ENCODE results near the gene METTL23. TPM values are rescaled to one million over a fixed set of nuclear protein-coding genes. Genes with fewer than 3 reads are reported as not detected.
"Not testable (repeated sequence)": the region's sequence is repeated elsewhere in the genome, so short reads cannot be mapped to it uniquely, and the experiment has no call there.

METTL23 gene
- total RNA-seq, 1 donor from 2014 or later: 17.5 TPM

DNA sequence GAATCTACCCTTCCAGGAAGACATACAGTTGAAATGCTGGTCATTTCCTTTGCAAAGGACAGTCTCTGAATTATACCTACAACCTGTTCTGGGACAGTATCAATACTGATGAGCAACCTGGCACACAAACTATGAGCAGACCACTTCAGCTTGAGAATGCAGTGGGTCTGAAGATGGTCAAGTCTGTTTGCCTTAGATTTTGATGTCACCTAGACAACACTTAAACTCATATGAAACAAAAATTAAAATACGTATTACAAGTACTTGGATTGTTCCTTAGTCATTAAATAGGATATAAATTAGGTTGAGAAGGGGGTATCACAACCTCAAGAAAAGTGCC lies 6.9 kb downstream of the METTL23 start:
- no peak for ATAC-seq
- no peak for DNase-seq (ENCODE audit: low spot score)

- no peak for ATAC-seq
- DNase-seq (ENCODE audit: low spot score): no peak
Observed at GRCh38 chr17:76734080-76734840, 7.6 kb downstream of the METTL23 start.

GRCh38 chr17:76735006-76735405 lies 8.4 kb downstream of the METTL23 start:
- DNase-seq (ENCODE audit: low spot score) (no peak), ATAC-seq (no peak)

- no peak for ATAC-seq
- DNase-seq (ENCODE audit: low spot score): no peak
Observed at GRCh38 chr17:76735586-76736348, 9.1 kb downstream of the METTL23 start.

- peak; percentile 57 for ATAC-seq
- DNase-seq (ENCODE audit: low spot score): peak; percentile 83
Observed at GRCh38 chr17:76736349-76737081, 9.9 kb downstream of the METTL23 start.

DNA sequence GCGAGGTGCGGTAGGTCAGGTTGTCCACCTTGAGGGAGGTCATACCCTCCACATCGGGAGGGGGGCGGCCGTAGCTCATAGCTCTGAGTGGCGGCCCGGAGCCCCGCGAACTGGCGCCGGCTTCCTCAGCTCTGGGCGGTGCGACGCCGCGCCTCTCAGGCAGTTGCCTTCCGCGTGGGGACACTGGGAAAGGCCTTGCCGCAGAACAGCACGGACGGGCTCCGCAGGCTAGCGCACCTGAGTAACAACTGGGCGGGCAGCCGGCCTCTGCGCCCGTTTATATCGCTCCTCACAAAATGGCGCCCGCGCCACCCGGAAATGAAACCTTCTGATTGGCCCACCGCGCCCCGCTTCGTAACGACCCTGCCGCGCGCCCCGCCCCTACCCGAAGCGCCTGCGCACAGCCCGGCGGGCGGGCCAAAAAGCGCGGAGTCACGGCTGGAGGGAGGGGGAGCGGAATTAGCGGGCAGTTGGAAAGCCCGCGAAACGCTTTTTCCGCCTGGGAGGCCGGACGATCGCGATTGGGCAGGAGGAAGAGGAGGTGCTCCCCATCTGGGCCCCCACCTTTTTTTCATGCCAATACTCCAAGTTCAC lies 10.5 kb downstream of the METTL23 start, which contains the start of gene SRSF2:
Gene SRSF2 (minus strand): TSS at position 250 of the 594 bp plus-strand sequence. CDS start 171 bp downstream, at position 79.
- DNase-seq (ENCODE audit: low spot score) (peak; percentile 99), ATAC-seq (peak; percentile 80)

- peak; percentile 78 for ATAC-seq
Observed at GRCh38 chr17:76737676-76738467, 11.2 kb downstream of the METTL23 start, which contains the start of gene MFSD11. TSS of gene MFSD11 (plus strand) at chr17:76738119. CDS start at chr17:76738353, 234 bp downstream.

DNA sequence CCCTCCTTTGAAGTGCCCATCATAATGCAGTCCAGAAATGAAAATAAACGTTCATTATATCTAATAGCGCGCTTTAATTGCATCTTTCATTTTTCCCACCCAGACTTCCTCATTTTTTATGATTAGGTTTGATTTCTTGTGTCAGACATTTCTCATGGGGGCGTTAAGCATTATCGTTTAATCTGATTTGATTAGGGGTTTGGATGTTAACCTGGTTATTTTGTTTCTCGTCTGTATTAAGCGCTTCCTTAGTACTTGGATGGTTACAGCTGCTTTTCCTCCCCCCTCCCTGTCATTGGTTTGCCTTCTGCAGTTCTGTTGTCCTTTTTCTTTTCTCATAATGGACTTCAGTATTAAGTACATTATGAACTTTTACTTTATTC lies 11.8 kb downstream of the METTL23 start:
- DNase-seq (ENCODE audit: low spot score): no peak
- ATAC-seq: no peak

More at GRCh38 chr17:76737676-76738467, 11.2 kb downstream of the METTL23 start, which contains the start of gene MFSD11:
- peak; percentile 95 for DNase-seq (ENCODE audit: low spot score)

GRCh38 chr17:76739568-76740115 lies 13.0 kb downstream of the METTL23 start:
- DNase-seq (ENCODE audit: low spot score); ATAC-seq: not testable (repeated sequence)

DNA sequence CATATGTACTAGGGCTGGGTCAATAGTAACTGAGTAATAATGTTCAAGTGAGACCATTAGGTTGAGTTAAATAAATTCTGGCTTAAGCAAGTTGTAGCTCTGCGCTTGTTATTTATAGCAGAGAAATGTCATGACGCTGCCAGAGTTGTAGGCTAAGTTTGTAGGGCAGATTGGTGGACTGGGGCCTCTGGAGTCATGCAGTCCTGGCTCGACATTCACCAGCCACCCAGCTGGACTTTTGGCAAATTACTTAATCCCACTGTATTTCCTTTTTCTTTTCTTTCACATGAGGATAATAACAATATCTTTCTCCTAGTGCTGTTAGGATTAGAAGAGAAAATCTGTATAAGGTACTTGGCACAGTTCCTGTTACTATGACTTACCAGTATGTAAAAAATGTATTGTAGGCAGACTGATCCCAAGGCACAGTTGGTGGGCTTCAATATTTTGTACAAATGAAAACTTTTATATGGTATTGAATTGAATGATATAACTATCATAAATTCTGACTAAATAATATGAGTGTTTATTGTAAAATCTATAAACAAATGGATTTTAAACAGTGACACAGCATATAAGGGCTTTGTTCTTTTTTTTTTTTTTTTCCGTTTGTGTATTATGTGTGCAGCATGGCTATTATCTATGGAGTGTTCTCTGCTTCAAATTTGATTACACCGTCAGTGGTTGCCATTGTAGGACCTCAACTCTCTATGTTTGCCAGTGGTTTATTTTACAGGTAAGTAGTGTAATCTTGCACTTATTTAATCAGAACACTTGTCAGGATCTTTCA lies 13.9 kb downstream of the METTL23 start:
- no peak for DNase-seq (ENCODE audit: low spot score)
- ATAC-seq: no peak

- ATAC-seq (no peak), DNase-seq (ENCODE audit: low spot score) (no peak)
Observed at GRCh38 chr17:76742958-76743357, 16.3 kb downstream of the METTL23 start.

- DNase-seq (ENCODE audit: low spot score): no peak
- no peak for ATAC-seq
Observed at GRCh38 chr17:76744747-76745146, 18.1 kb downstream of the METTL23 start.

GRCh38 chr17:76745785-76746184 lies 19.1 kb downstream of the METTL23 start:
- not testable (repeated sequence) for ATAC-seq; DNase-seq (ENCODE audit: low spot score)

DNA sequence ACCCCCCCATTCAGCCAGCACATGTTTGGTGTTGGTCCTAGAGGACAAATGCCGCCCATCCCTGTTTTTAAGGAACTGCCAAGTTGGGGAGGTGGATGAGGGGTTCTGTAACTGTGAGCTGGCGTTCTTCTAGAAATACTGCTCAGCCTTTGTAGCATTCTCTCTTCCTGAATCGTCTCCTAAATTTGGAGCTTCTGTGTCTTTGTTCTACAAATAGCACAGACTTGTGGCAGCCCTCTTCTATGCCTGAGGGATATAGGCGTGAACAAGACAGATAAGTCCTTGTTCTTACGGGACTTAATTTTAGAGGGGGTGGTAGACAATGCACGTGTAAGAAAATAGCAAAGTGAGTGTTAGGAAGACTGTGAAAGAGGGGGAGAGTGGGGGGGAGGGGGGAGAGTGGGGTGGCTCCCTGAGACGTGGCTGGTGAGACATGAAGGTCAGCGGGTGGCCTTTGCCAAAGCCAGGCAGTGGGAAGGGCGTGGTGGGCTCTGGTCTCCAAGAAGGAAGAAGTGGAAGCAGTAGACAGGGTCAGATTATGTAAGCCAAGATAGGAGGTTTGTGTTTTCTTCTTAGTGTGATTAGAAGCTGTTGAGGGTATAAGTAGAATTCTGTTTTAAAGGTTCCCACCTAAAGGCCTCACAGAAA lies 21.2 kb downstream of the METTL23 start:
- DNase-seq (ENCODE audit: low spot score) (no peak), ATAC-seq (no peak)

DNA sequence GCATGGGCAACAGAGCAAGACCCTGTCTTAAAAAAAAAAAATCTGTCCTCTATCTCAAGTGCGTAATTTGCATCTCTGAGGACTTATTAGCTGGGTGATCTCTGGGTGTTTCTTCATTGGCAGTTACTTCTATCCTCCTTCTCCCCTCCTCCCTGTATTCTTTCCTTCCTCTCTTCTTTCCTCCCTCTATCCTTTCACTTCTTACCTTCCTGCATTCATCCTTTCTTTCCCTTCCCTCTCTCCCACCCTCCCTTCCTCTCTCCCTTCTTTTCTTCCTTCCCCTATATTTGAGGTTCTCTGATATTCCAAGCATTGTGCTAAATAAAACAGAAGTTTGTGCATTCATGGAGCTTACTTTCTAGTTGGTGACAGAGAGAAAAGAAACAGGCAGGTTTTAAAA lies 22.0 kb downstream of the METTL23 start:
- ATAC-seq: no peak

GRCh38 chr17:76751416-76751993 lies 24.9 kb downstream of the METTL23 start:
- ATAC-seq: no peak
- no peak for DNase-seq (ENCODE audit: low spot score)

More for the DNA sequence above, 22.0 kb downstream of the METTL23 start:
- no peak for DNase-seq (ENCODE audit: low spot score)

DNA sequence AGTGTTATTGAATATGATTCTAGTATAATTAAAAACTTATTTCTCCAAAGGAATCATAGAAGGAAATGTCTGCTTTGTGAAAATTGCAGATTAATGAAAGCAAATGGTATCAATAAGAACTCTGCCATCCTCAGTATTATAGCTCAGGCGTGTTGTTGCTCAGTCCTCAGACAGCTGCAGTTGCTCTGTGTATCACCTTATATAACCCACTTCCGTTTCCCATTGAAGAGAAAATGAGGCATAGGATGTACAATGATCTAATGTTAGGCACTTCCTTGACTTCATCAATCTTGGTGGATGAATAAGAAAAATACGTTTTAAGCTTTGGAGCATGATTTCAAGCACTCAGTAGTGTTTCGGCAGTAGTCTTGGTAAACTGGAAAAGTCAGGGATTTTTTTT lies 25.4 kb downstream of the METTL23 start:
- DNase-seq (ENCODE audit: low spot score): no peak
- no peak for ATAC-seq

All from left lobe of liver (tissue), 2 donors.